Activated CD4-positive, alpha-beta T cell treated with anti-CD3 and anti-CD28 coated beads, Interleukin-2, amount 10 ng/mL, durations not matched to agents 24 days and 14 days (primary cell): ENCODE data around the gene IFNK. TPM values are rescaled to one million over a fixed set of nuclear protein-coding genes. Genes with fewer than 3 reads are reported as not detected.
A peak's percentile ranks its signal among the peaks of the same experiment; 100 is the strongest.
"Not testable (repeated sequence)": the region's sequence is repeated elsewhere in the genome, so short reads cannot be mapped to it uniquely, and the experiment has no call there.

Source experiments
- DNase-seq: peaks from one replicate; pipeline ENCODE4 v3.0.0; 2022
- H3K27ac Mint-ChIP-seq: one replicate; pipeline ENCODE4 v1.8.0; 2022; ENCODE audit warnings: mild to moderate bottlenecking, mixed read lengths
- H3K27me3 Mint-ChIP-seq: one replicate; pipeline ENCODE4 v1.8.0; 2022; ENCODE audit warnings: mixed read lengths
- H3K36me3 Mint-ChIP-seq: one replicate; pipeline ENCODE4 v1.8.0; 2022; ENCODE audit warnings: low read depth, mild to moderate bottlenecking, mixed read lengths
- H3K4me1 Mint-ChIP-seq: one replicate; pipeline ENCODE4 v1.8.0; 2021; ENCODE audit warnings: mixed read lengths
- H3K4me3 Mint-ChIP-seq: one replicate; pipeline ENCODE4 v1.8.0; 2022; ENCODE audit warnings: mild to moderate bottlenecking, moderate library complexity, mixed read lengths
- H3K9me3 Mint-ChIP-seq: one replicate; pipeline ENCODE4 v1.8.0; 2021; ENCODE audit warnings: mixed read lengths
- intact Hi-C: fragments of 100-400 bp; cut with micrococcal nuclease; formaldehyde crosslinking; loops from one replicate; pipeline ENCODE4 v1.15.1; 2023
- total RNA-seq: library from RNA; stranded (reverse); gene quantifications from 2 replicates; pipeline ENCODE4 v1.2.3, GENCODE V29; 2022

IFNK gene
- total RNA-seq, 1 donor from 2014 or later, result not detected

- Mint-ChIP-seq H3K4me1 (peaks cover 14% of the 10 kb centered on the region), H3K4me3 (no peak overlapping the region), H3K9me3 (peaks cover 6% of the 10 kb centered on the region), H3K36me3 (peaks cover 2% of the 10 kb centered on the region), H3K27me3 (no peaks in the 10 kb centered on the region), H3K27ac (no peak overlapping the region)
- no peak for DNase-seq
- intact Hi-C loops, result loop anchor here (2.0 kb wide), 1 partner anchor 31 kb away; the partner anchor contains the start of gene MOB3B
Measured at GRCh38 chr9:27497883-27498417, 26.1 kb upstream of the IFNK start.

- intact Hi-C loops, result loop anchor here (1.0 to 2.0 kb wide), 2 partner anchors 29 to 132 kb away; partner anchors contain the start of gene MOB3B
- no peak for DNase-seq
- peaks cover 2% of the 10 kb centered on the region for H3K36me3 Mint-ChIP-seq
- H3K4me1 Mint-ChIP-seq, result peaks cover 18% of the 10 kb centered on the region
- H3K9me3 Mint-ChIP-seq, result peaks cover 6% of the 10 kb centered on the region
- H3K4me3 Mint-ChIP-seq, result peak overlapping the region; percentile 22
- H3K27ac Mint-ChIP-seq, result peak overlapping the region; percentile 13
- H3K27me3 Mint-ChIP-seq, result no peaks in the 10 kb centered on the region
Measured at GRCh38 chr9:27499451-27499850, 24.6 kb upstream of the IFNK start.

GRCh38 chr9:27500902-27501301 is 23.2 kb upstream of the IFNK start:
- H3K36me3 Mint-ChIP-seq, H3K27me3 Mint-ChIP-seq, H3K4me3 Mint-ChIP-seq, intact Hi-C loops, H3K27ac Mint-ChIP-seq, H3K9me3 Mint-ChIP-seq, DNase-seq: not testable (repeated sequence)
- H3K4me1 Mint-ChIP-seq, result peaks cover 22% of the 10 kb centered on the region

- Mint-ChIP-seq H3K27ac (no peak overlapping the region), H3K4me3 (no peak overlapping the region), H3K9me3 (peaks cover 6% of the 10 kb centered on the region), H3K27me3 (no peaks in the 10 kb centered on the region), H3K4me1 (peaks cover 23% of the 10 kb centered on the region), H3K36me3 (peaks cover 2% of the 10 kb centered on the region)
- no peak for DNase-seq
- intact Hi-C loops, result no loop called here
Measured at GRCh38 chr9:27503623-27504022, 20.5 kb upstream of the IFNK start.

GRCh38 chr9:27504259-27504658 is 19.8 kb upstream of the IFNK start:
- Mint-ChIP-seq H3K27me3 (no peaks in the 10 kb centered on the region), H3K4me1 (peaks cover 21% of the 10 kb centered on the region), H3K4me3 (no peak overlapping the region), H3K27ac (no peak overlapping the region), H3K9me3 (peaks cover 6% of the 10 kb centered on the region), H3K36me3 (peaks cover 2% of the 10 kb centered on the region)
- intact Hi-C loops, result no loop called here
- no peak for DNase-seq

- peaks cover 14% of the 10 kb centered on the region for H3K4me1 Mint-ChIP-seq
- no peaks in the 10 kb centered on the region for H3K27me3 Mint-ChIP-seq
- H3K27ac Mint-ChIP-seq, result no peak overlapping the region
- peaks cover 2% of the 10 kb centered on the region for H3K36me3 Mint-ChIP-seq
- intact Hi-C loops, result no loop called here
- no peak overlapping the region for H3K4me3 Mint-ChIP-seq
- peaks cover 6% of the 10 kb centered on the region for H3K9me3 Mint-ChIP-seq
- DNase-seq, result no peak
Measured at GRCh38 chr9:27505744-27506161, 18.3 kb upstream of the IFNK start.

GRCh38 chr9:27506981-27507380 is 17.1 kb upstream of the IFNK start:
- intact Hi-C loops, result no loop called here
- no peak overlapping the region for H3K27ac Mint-ChIP-seq
- H3K36me3 Mint-ChIP-seq, result peaks cover 2% of the 10 kb centered on the region
- DNase-seq, result no peak
- no peaks in the 10 kb centered on the region for H3K27me3 Mint-ChIP-seq
- H3K4me1 Mint-ChIP-seq, result peaks cover 10% of the 10 kb centered on the region
- no peaks in the 10 kb centered on the region for H3K9me3 Mint-ChIP-seq
- H3K4me3 Mint-ChIP-seq, result no peak overlapping the region

- H3K27me3 Mint-ChIP-seq, result no peaks in the 10 kb centered on the region
- peaks cover 7% of the 10 kb centered on the region for H3K9me3 Mint-ChIP-seq
- intact Hi-C loops, result no loop called here
- H3K4me1 Mint-ChIP-seq, result peaks cover 2% of the 10 kb centered on the region
- no peak for DNase-seq
- H3K27ac Mint-ChIP-seq, result no peak overlapping the region
- no peak overlapping the region for H3K4me3 Mint-ChIP-seq
- peaks cover 2% of the 10 kb centered on the region for H3K36me3 Mint-ChIP-seq
Measured at GRCh38 chr9:27510780-27511179, 13.3 kb upstream of the IFNK start.

- H3K4me1 Mint-ChIP-seq, result no peaks in the 10 kb centered on the region
- DNase-seq, result no peak
- H3K27me3 Mint-ChIP-seq, result no peaks in the 10 kb centered on the region
- peaks cover 8% of the 10 kb centered on the region for H3K9me3 Mint-ChIP-seq
- H3K27ac Mint-ChIP-seq, result no peak overlapping the region
- H3K4me3 Mint-ChIP-seq, result no peak overlapping the region
- peaks cover 2% of the 10 kb centered on the region for H3K36me3 Mint-ChIP-seq
- intact Hi-C loops, result no loop called here
Measured at GRCh38 chr9:27511771-27512170, 12.3 kb upstream of the IFNK start.

GRCh38 chr9:27514551-27514950 is 9.5 kb upstream of the IFNK start:
- intact Hi-C loops, result no loop called here
- Mint-ChIP-seq H3K27me3 (peaks cover 1% of the 10 kb centered on the region), H3K4me3 (no peak overlapping the region), H3K27ac (no peak overlapping the region), H3K9me3 (peaks cover 8% of the 10 kb centered on the region), H3K4me1 (no peaks in the 10 kb centered on the region), H3K36me3 (no peaks in the 10 kb centered on the region)
- no peak for DNase-seq

GRCh38 chr9:27518006-27518405 is 6.1 kb upstream of the IFNK start:
- Mint-ChIP-seq H3K36me3 (no peaks in the 10 kb centered on the region), H3K27me3 (peaks cover 4% of the 10 kb centered on the region), H3K27ac (no peak overlapping the region), H3K9me3 (peaks cover 8% of the 10 kb centered on the region), H3K4me1 (no peaks in the 10 kb centered on the region), H3K4me3 (no peak overlapping the region)
- intact Hi-C loops, result no loop called here
- DNase-seq, result no peak

- Mint-ChIP-seq H3K4me3 (no peak overlapping the region), H3K4me1 (no peaks in the 10 kb centered on the region), H3K27ac (no peak overlapping the region), H3K27me3 (peaks cover 4% of the 10 kb centered on the region), H3K9me3 (peaks cover 3% of the 10 kb centered on the region), H3K36me3 (no peaks in the 10 kb centered on the region)
- no peak for DNase-seq
- intact Hi-C loops, result no loop called here
Measured at GRCh38 chr9:27518809-27519208, 5.3 kb upstream of the IFNK start.

- H3K9me3 Mint-ChIP-seq, result peaks cover 3% of the 10 kb centered on the region
- no peak for DNase-seq
- peaks cover 8% of the 10 kb centered on the region for H3K27me3 Mint-ChIP-seq
- H3K36me3 Mint-ChIP-seq, result no peaks in the 10 kb centered on the region
- intact Hi-C loops, result no loop called here
- H3K4me1 Mint-ChIP-seq, result peaks cover 2% of the 10 kb centered on the region
- H3K27ac Mint-ChIP-seq, result no peak overlapping the region
- H3K4me3 Mint-ChIP-seq, result no peak overlapping the region
Measured at GRCh38 chr9:27519466-27520465, 4.3 kb upstream of the IFNK start.

- no peak overlapping the region for H3K27ac Mint-ChIP-seq
- DNase-seq, result no peak
- peaks cover 13% of the 10 kb centered on the region for H3K27me3 Mint-ChIP-seq
- no peaks in the 10 kb centered on the region for H3K36me3 Mint-ChIP-seq
- intact Hi-C loops, result no loop called here
- peaks cover 2% of the 10 kb centered on the region for H3K4me1 Mint-ChIP-seq
- no peak overlapping the region for H3K4me3 Mint-ChIP-seq
- H3K9me3 Mint-ChIP-seq, result no peaks in the 10 kb centered on the region
Measured at GRCh38 chr9:27520986-27521385, 3.1 kb upstream of the IFNK start.
